Measurements from ENCODE around the gene JMJD7.
A peak's percentile ranks its signal among the peaks of the same experiment; 100 is the strongest.

JMJD7 gene

GRCh38 chr15:41791547-41791937, 36.4 kb upstream of the JMJD7 start:
- no peak for DNase-seq (ENCODE audit: low read depth)
- TF ChIP-seq, protein P1, sequence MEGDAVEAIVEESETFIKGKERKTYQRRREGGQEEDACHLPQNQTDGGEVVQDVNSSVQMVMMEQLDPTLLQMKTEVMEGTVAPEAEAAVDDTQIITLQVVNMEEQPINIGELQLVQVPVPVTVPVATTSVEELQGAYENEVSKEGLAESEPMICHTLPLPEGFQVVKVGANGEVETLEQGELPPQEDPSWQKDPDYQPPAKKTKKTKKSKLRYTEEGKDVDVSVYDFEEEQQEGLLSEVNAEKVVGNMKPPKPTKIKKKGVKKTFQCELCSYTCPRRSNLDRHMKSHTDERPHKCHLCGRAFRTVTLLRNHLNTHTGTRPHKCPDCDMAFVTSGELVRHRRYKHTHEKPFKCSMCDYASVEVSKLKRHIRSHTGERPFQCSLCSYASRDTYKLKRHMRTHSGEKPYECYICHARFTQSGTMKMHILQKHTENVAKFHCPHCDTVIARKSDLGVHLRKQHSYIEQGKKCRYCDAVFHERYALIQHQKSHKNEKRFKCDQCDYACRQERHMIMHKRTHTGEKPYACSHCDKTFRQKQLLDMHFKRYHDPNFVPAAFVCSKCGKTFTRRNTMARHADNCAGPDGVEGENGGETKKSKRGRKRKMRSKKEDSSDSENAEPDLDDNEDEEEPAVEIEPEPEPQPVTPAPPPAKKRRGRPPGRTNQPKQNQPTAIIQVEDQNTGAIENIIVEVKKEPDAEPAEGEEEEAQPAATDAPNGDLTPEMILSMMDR (conservative IDR thresholded peaks at IDR 0.05; ENCODE audit: low read depth, low read length) = no peak
- no peak overlapping the region for H3K4me3 ChIP-seq (ENCODE audit: low read depth, low read length)

- no peak for DNase-seq (ENCODE audit: low read depth)
- TF ChIP-seq, protein P1 (conservative IDR thresholded peaks at IDR 0.05; ENCODE audit: low read depth, low read length) = no peak
- no peak overlapping the region for H3K4me3 ChIP-seq (ENCODE audit: low read depth, low read length)
Observed at GRCh38 chr15:41792000-41792637, 35.8 kb upstream of the JMJD7 start.

DNA sequence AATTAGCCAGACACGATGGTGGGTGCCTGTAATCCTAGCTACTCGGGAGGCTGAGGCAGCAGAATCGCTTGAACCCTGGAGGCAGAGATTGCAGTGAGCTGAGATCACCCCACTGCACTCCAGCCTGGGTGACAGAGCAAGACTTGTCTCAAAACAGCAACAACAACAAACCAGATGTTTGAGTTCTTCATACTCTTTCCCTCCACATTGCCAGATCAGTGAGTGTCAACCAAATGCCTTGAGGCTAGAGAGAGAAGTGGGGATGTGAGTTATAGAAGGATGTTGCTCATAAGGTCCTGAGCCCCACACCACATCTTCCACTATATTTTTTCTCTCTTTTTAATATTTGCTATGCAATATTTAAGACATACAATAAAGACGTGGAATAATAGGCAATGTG, 33.8 kb upstream of the JMJD7 start:
- DNase-seq (ENCODE audit: low read depth) = no peak
- no peak overlapping the region for H3K4me3 ChIP-seq (ENCODE audit: low read depth, low read length)
- TF ChIP-seq, protein P1 (conservative IDR thresholded peaks at IDR 0.05; ENCODE audit: low read depth, low read length) = no peak

DNA sequence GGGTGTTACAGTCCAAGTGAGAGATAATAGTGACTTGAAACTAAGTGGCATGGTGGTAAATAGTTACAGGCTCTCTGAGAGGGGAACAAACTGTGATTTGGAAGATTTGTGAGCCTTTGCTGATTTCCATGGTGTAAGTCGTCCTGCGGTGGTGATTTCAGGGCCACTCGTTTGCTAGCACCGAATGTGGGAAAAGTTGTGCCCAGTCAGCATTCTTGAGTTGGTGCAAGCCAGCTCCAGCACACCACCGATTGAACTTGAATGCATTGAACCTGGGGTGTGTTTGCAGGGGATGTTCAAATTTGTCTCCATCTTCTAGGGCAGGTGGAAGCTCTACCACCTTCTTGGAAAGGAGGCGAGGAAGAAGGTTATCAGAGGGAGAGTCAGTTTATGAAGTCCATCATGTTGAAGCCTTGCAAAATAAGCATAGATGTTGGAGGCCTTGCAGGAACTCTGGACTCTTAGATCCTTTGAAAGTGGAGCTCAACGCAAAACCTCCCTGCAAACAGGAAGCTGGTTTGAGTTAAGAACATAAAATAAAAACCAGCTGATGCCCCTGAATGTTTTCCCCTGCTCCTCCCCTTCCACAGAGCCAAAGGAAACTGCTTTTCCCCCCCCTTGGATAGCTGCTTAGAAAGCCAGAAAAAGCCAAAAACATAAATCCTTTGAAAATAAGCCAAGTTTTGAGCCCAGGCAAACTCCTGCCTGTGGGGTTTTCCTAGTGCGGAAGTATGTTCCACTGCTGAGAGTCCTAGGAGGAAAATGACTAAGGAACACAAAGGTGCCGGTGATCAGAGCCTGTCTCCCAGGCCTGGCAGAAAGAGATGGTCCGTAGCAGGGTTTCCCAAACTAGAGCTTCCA, 31.7 kb upstream of the JMJD7 start:
- peak; percentile 43 for DNase-seq (ENCODE audit: low read depth)
- TF ChIP-seq, protein P1 (conservative IDR thresholded peaks at IDR 0.05; ENCODE audit: low read depth, low read length) = no peak
- no peak overlapping the region for H3K4me3 ChIP-seq (ENCODE audit: low read depth, low read length)

- TF ChIP-seq, protein P1 (conservative IDR thresholded peaks at IDR 0.05; ENCODE audit: low read depth, low read length) = no peak
- no peak for DNase-seq (ENCODE audit: low read depth)
- H3K4me3 ChIP-seq (ENCODE audit: low read depth, low read length) = no peak overlapping the region
Observed at GRCh38 chr15:41797201-41797944, 30.5 kb upstream of the JMJD7 start.

DNA sequence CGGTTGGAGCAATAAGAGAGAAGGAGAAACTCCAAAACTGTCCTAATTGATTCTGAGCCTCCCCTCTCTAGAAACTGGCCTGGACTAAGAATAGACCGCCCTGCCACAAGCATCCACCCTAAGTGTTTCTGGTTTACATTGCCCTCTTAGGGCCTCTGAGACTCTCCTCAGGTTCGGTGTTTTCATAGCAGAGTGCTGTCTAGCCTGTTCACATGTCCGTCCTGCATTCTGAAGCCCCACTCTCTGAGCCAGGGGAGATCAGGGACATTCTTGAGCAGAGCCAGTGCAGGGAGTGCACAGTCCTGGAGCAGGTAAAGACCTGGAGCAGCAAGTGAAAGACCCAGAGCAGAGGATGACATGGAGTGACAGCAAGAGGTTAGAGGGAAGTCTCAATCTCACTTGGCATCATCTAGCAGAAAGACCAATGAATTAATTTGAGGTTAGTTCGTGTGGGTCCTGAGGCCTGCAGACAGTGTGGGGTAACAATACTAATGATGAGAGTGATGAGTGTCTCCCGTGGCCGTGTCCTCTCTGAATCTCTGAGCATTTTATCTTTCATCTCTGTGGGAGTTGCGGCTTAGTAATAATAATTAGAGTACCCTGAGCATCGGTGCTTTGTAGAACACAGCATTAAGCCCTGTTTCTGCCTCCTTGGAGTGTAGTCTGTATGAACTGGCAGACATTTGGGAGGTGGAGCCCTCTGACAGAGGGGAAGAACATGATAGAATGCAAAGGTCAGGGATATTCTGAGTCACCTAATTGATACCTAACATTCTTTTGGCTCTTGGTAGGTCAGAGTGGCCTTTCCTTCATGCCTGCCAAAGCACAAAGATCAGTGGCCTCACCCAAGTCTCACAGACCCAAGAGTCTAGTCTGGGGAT, 29.0 kb upstream of the JMJD7 start:
- TF ChIP-seq, protein P1 (conservative IDR thresholded peaks at IDR 0.05; ENCODE audit: low read depth, low read length) = no peak
- DNase-seq (ENCODE audit: low read depth) = no peak
- no peak overlapping the region for H3K4me3 ChIP-seq (ENCODE audit: low read depth, low read length)

Measured in choroid plexus epithelial cell (primary cell).